GM12878 (cell line): ENCODE results near the gene ANKS4B. TPM values are rescaled to one million over a fixed set of nuclear protein-coding genes. Genes with fewer than 3 reads are reported as not detected.
A peak's percentile ranks its signal among the peaks of the same experiment; 100 is the strongest.

ENCODE experiments used
- ATF7 ChIP-seq: fragments of 450-650 bp; IDR thresholded peaks from 2 replicates; pipeline ENCODE4 v1.6.1; 2016; ENCODE audit warnings: low read depth, mild to moderate bottlenecking
- CBX3 ChIP-seq: fragments of 200-600 bp; sonication (generic); IDR thresholded peaks from 2 replicates; pipeline ENCODE4 v1.6.1; 2016; ENCODE audit warnings: low read depth, borderline replicate concordance
- CREM ChIP-seq: IDR thresholded peaks from 2 replicates; pipeline ENCODE4 v1.6.1; 2014; ENCODE audit warnings: antibody characterized with exemption, low read depth
- DPF2 ChIP-seq: fragments of 450-650 bp; IDR thresholded peaks from 2 replicates; pipeline ENCODE4 v1.6.1; 2017; ENCODE audit warnings: mild to moderate bottlenecking
- ESRRA ChIP-seq: IDR thresholded peaks from 2 replicates; pipeline ENCODE4 v1.6.1; 2012; ENCODE audit warnings: mild to moderate bottlenecking, low read length, improper control_type of control experiment
- FOXM1 ChIP-seq: IDR thresholded peaks from 2 replicates; pipeline ENCODE4 v1.6.1; 2012; ENCODE audit warnings: low read depth, mild to moderate bottlenecking, inconsistent platforms, low read length, moderate library complexity
- GATAD2B ChIP-seq: fragments of 450-650 bp; conservative IDR thresholded peaks from 2 replicates; pipeline ENCODE4 v1.6.1; 2017; ENCODE audit warnings: low read depth, mild to moderate bottlenecking, moderate library complexity
- HDAC2 ChIP-seq: fragments of 200-600 bp; sonication (generic); IDR thresholded peaks from 2 replicates; pipeline ENCODE4 v1.6.1; 2017
- IRF4 ChIP-seq: IDR thresholded peaks from 2 replicates; pipeline ENCODE4 v1.6.1; 2011; ENCODE audit warnings: low read depth, low read length
- KAT2A ChIP-seq: conservative IDR thresholded peaks from 2 replicates; pipeline ENCODE4 v1.6.1; 2011; ENCODE audit warnings: low read depth, low read length; ENCODE audit not compliant: control insufficient read depth
- NR2C2 ChIP-seq: IDR thresholded peaks from 2 replicates; pipeline ENCODE4 v1.6.1; 2011; ENCODE audit warnings: borderline replicate concordance, low read depth; ENCODE audit not compliant: control insufficient read depth, insufficient read length
- RELA ChIP-seq: fragments of 450-650 bp; IDR thresholded peaks from 2 replicates; pipeline ENCODE4 v1.8.0; 2014; ENCODE audit warnings: borderline replicate concordance; ENCODE audit not compliant: partially characterized antibody
- RFX5 ChIP-seq: IDR thresholded peaks from 2 replicates; pipeline ENCODE4 v1.6.1; 2011; ENCODE audit warnings: low read depth, low read length, improper control_type of control experiment
- SMARCA5 ChIP-seq: fragments of 450-650 bp; IDR thresholded peaks from 2 replicates; pipeline ENCODE4 v1.6.1; 2017; ENCODE audit warnings: mild to moderate bottlenecking
- SMC3 ChIP-seq: IDR thresholded peaks from 2 replicates; pipeline ENCODE4 v1.6.1; 2011; ENCODE audit warnings: low read length, improper control_type of control experiment, borderline replicate concordance
- SPI1 ChIP-seq: IDR thresholded peaks from 2 replicates; pipeline ENCODE4 v1.6.1; 2011; ENCODE audit warnings: low read depth, mild to moderate bottlenecking, low read length, moderate library complexity, borderline replicate concordance; ENCODE audit not compliant: insufficient read depth
- SRF ChIP-seq, 2 experiments: IDR thresholded peaks; 2 replicates each; pipeline ENCODE4 v1.6.1; 2011; ENCODE audit warnings: low read depth in 2 of 2, low read length in 2 of 2, mild to moderate bottlenecking in 1 of 2, moderate library complexity in 1 of 2
- TBL1XR1 ChIP-seq: IDR thresholded peaks from 2 replicates; pipeline ENCODE4 v1.6.1; 2012; ENCODE audit warnings: low read depth, low read length, improper control_type of control experiment
- TCF12 ChIP-seq: IDR thresholded peaks from 2 replicates; pipeline ENCODE4 v1.6.1; 2011; ENCODE audit warnings: low read depth, mild to moderate bottlenecking, low read length
- ZNF207 ChIP-seq: fragments of 450-650 bp; IDR thresholded peaks from 2 replicates; pipeline ENCODE4 v1.6.1; 2014; ENCODE audit warnings: antibody characterized with exemption, mild to moderate bottlenecking, borderline replicate concordance
- ZNF217 ChIP-seq: fragments of 450-650 bp; IDR thresholded peaks from 2 replicates; pipeline ENCODE4 v1.6.1; 2017; ENCODE audit warnings: antibody characterized with exemption, mild to moderate bottlenecking
- ZNF622 ChIP-seq: fragments of 450-650 bp; IDR thresholded peaks from 2 replicates; pipeline ENCODE4 v1.6.1; 2017; ENCODE audit warnings: mild to moderate bottlenecking, inconsistent platforms
- polyA plus RNA-seq, 11 experiments: library from polyadenylated mRNA; depleted of rRNA in 4 of 11; unstranded in 6 of 11; stranded (reverse) in 5 of 11; fragments of >200 nt; fragmentation: Nextera tagmentation in 4 of 11; fragmentation: Illumina TruSeq in 1 of 11; extraction: Ambion mirVana in 4 of 11; extraction: Trizol in 1 of 11; gene quantifications; 1 replicate in 1 of 11; 2 replicates in 10 of 11; pipeline versions ENCODE4 v1.2.1 to v1.2.3, GENCODE V29; 2011 to 2016; ENCODE audit warnings: inconsistent platforms in 2 of 11, missing spikeins in 2 of 11, low read depth in 1 of 11
- total RNA-seq, 4 experiments: library from RNA; depleted of rRNA in 3 of 4; stranded (reverse); fragments of >200 nt in 3 of 4; fragmentation: Illumina TruSeq in 1 of 4; extraction: Trizol in 1 of 4; gene quantifications; 2 replicates each; pipeline versions ENCODE4 v1.2.1 to v1.2.3, GENCODE V29; 2013 to 2021
- TF ChIP-seq, protein P1 (sequence below), 3 experiments: IDR thresholded peaks in 2 of 3; conservative IDR thresholded peaks in 1 of 3; 2 replicates each; pipeline ENCODE4 v1.5.1; 2011; ENCODE audit warnings: low read depth in 3 of 3, low read length in 3 of 3, mild to moderate bottlenecking in 3 of 3, control low read depth in 2 of 3, moderate library complexity in 2 of 3, inconsistent platforms in 1 of 3, mixed read lengths in 1 of 3; ENCODE audit not compliant: control insufficient read depth in 2 of 3, insufficient read depth in 1 of 3; ENCODE audit errors: extremely low read depth in 1 of 3
- TF ChIP-seq, protein P2 (sequence below): IDR thresholded peaks from 2 replicates; pipeline ENCODE4 v1.6.1; 2012; ENCODE audit warnings: low read depth, low read length, improper control_type of control experiment
- TF ChIP-seq, protein P3 (sequence below): fragments of 450-650 bp; IDR thresholded peaks from 2 replicates; pipeline ENCODE4 v1.6.1; 2017; ENCODE audit warnings: mild to moderate bottlenecking, low read depth, inconsistent platforms; ENCODE audit not compliant: poor library complexity, severe bottlenecking
- TF ChIP-seq, protein P4 (sequence below): fragments of 450-650 bp; IDR thresholded peaks from 2 replicates; pipeline ENCODE4 v1.6.1; 2017; ENCODE audit warnings: borderline replicate concordance

The ANKS4B gene
- total and polyA plus RNA-seq, 10 of the 15 experiments (the other 5 are each of a cell fraction or from before 2014, with no cell fraction given) = 0.01 to 0.11 (median 0.05) TPM; not detected in 6

DNA sequence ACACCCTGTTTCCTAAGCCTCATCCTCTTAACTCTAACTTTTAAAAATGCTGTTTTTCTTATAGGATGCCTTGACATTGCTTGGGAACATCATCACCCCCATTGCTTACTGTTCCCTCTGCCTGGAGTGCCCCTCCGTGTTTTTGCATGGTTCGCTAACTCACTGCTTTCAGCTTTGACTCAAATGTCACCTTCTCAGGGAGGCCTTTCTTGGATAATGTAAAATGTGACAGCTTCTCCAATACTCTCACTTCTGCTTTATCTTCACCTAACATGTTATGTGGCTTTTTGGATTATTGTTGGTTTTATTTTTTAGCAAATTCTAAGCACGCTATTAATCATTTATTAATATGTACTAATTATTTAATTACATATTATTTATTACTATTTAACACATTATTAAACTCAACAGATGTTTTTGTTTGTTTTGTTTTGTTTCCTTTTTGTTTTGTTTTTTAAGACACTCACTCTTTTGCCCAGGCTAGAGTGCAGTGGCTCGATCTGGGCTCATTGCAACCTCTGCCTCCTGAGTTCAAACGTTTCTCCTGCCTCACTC, 40.8 kb downstream of the ANKS4B start (continued):
- TF ChIP-seq, protein P1, sequence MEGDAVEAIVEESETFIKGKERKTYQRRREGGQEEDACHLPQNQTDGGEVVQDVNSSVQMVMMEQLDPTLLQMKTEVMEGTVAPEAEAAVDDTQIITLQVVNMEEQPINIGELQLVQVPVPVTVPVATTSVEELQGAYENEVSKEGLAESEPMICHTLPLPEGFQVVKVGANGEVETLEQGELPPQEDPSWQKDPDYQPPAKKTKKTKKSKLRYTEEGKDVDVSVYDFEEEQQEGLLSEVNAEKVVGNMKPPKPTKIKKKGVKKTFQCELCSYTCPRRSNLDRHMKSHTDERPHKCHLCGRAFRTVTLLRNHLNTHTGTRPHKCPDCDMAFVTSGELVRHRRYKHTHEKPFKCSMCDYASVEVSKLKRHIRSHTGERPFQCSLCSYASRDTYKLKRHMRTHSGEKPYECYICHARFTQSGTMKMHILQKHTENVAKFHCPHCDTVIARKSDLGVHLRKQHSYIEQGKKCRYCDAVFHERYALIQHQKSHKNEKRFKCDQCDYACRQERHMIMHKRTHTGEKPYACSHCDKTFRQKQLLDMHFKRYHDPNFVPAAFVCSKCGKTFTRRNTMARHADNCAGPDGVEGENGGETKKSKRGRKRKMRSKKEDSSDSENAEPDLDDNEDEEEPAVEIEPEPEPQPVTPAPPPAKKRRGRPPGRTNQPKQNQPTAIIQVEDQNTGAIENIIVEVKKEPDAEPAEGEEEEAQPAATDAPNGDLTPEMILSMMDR (IDR thresholded peaks at IDR 0.05 in 2 of 3, conservative IDR thresholded peaks at IDR 0.05 in 1 of 3; ENCODE audit: control insufficient read depth in 2 of 3, extremely low read depth in 1 of 3, insufficient read depth in 1 of 3, low read depth in 3 of 3, low read length in 3 of 3) = no peak
- TF ChIP-seq DPF2 (peak; percentile 93), SMARCA5 (no peak), SRF (IDR thresholded peaks at IDR 0.05; ENCODE audit: low read depth in 2 of 2, low read length in 2 of 2) (no peak), SMC3 (no peak), NR2C2 (no peak), ESRRA (0 out of 2 replicates have a peak, but pooled peaks have one; percentile 30), SPI1 (peak; percentile 94), RFX5 (no peak), RELA (no peak), ZNF622 (no peak), CBX3 (no peak), CREM (peak; percentile 72; the same call in 1 of the 2 replicates), ZNF217 (peak; percentile 63; the same call in 1 of the 2 replicates), TBL1XR1 (0 out of 2 replicates have a peak, but pooled peaks have one; percentile 48), HDAC2 (no peak), TCF12 (0 out of 2 replicates have a peak, but pooled peaks have one; percentile 50), GATAD2B (no peak), FOXM1 (peak; percentile 82; the same call in 1 of the 2 replicates), KAT2A (no peak), ATF7 (peak; percentile 36; the same call in 1 of the 2 replicates), ZNF207 (no peak), IRF4 (peak; percentile 94)
- TF ChIP-seq, protein P2, sequence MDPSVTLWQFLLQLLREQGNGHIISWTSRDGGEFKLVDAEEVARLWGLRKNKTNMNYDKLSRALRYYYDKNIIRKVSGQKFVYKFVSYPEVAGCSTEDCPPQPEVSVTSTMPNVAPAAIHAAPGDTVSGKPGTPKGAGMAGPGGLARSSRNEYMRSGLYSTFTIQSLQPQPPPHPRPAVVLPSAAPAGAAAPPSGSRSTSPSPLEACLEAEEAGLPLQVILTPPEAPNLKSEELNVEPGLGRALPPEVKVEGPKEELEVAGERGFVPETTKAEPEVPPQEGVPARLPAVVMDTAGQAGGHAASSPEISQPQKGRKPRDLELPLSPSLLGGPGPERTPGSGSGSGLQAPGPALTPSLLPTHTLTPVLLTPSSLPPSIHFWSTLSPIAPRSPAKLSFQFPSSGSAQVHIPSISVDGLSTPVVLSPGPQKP = no peak
- TF ChIP-seq, protein P3, sequence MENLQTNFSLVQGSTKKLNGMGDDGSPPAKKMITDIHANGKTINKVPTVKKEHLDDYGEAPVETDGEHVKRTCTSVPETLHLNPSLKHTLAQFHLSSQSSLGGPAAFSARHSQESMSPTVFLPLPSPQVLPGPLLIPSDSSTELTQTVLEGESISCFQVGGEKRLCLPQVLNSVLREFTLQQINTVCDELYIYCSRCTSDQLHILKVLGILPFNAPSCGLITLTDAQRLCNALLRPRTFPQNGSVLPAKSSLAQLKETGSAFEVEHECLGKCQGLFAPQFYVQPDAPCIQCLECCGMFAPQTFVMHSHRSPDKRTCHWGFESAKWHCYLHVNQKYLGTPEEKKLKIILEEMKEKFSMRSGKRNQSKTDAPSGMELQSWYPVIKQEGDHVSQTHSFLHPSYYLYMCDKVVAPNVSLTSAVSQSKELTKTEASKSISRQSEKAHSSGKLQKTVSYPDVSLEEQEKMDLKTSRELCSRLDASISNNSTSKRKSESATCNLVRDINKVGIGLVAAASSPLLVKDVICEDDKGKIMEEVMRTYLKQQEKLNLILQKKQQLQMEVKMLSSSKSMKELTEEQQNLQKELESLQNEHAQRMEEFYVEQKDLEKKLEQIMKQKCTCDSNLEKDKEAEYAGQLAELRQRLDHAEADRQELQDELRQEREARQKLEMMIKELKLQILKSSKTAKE = peak; percentile 35
- TF ChIP-seq, protein P4, sequence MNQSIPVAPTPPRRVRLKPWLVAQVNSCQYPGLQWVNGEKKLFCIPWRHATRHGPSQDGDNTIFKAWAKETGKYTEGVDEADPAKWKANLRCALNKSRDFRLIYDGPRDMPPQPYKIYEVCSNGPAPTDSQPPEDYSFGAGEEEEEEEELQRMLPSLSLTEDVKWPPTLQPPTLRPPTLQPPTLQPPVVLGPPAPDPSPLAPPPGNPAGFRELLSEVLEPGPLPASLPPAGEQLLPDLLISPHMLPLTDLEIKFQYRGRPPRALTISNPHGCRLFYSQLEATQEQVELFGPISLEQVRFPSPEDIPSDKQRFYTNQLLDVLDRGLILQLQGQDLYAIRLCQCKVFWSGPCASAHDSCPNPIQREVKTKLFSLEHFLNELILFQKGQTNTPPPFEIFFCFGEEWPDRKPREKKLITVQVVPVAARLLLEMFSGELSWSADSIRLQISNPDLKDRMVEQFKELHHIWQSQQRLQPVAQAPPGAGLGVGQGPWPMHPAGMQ = no peak
